Skin epidermis (tissue), 12 donors: Measurements from ENCODE around the gene RLBP1.

Source experiments
- H3K27ac ChIP-seq, 21 experiments: fragments of 200-600 bp; sonication (generic) in 11 of 21; one replicate each; pipeline ENCODE4 v1.5.0; 2020; ENCODE audit warnings: mild to moderate bottlenecking in 3 of 21, inconsistent platforms in 2 of 21, moderate library complexity in 2 of 21
- H3K4me3 ChIP-seq, 7 experiments: fragments of 200-600 bp; sonication (generic) in 2 of 7; one replicate each; pipeline ENCODE4 v1.5.0; 2020; ENCODE audit warnings: inconsistent platforms in 2 of 7, mild to moderate bottlenecking in 2 of 7, moderate library complexity in 1 of 7

RLBP1 gene

DNA sequence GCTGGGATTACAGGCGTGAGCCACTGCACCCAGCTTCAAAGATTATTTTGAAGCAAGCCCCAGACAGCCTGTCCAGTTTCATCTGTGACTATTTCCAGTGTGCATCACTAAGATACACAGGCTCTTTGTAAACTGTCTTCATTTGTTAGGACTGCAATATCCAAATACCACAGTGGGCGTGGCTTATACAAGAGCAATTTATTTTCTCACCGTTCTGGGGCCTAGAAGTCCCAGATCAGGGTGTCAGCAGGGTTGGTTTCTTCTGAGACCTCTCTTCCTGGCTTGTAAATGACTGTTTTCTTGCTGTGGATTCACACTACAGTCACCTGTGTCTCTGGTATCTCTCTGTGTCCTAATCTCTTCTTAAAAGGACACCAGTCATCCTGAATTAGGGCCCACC, 59.7 kb downstream of the RLBP1 start:
- Histone ChIP-seq H3K4me3 (no peak overlapping the region), H3K27ac (no peak overlapping the region)
